Ramos (cell line): ENCODE measurements around the gene TMEM167A.

Experiments used
- in situ Hi-C: fragments of 300-500 bp; cut with MboI; formaldehyde crosslinking; loops from one replicate; pipeline ENCODE4 v1.14.3; 2022; ENCODE audit warnings: low sequenced_read_pairs; ENCODE audit not compliant: unreplicated experiment

TMEM167A gene, protein sequence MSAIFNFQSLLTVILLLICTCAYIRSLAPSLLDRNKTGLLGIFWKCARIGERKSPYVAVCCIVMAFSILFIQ

DNA sequence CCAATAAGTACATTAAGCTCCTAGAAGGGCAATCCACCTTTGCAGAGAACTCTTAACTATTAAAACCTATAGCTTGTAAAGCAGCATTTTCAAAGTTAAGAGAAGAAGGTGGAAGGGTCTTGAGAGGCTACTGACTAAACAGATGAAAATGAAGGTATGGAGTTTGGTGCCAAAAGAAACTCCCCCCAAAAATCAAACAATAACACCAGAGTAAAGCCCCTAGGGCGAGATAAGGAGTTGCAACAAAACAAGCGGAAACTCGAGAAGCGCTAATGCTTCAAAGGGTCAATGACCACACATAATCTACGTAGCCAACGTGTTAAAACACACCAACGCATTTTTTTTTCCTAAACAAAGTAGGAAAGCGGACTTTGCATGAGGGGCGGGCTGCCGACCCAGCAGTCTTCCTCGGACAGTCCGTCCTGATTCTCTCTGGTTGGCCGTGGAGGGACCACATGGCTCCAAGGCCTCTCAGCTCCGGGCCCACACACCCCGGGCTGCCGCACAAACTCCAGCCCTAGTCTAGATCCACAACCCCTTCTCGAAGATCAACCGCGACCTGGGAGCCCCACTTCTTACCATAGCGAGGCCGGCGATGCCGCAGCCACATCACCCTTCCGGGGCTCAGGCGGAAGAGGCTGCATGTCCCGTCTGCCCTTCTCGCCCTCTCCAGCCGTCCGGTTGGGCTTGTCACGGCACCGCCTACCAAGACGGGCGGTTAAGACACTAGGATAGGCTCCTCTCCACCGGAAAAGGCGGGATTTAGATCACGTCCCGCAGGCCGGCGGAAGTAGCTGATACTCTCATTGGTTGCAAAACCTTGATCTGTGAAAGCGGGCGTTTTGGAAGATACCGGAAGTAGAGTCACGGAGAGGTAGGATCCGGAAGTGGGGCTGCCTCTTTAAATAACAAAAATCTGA, at the start of gene TMEM167A, which contains the start of gene XRCC4:
TMEM167A (minus strand) TSS at position 653 of the 920 bp plus-strand sequence; CDS start at position 582, 71 bp downstream.
XRCC4 (plus strand) TSS at position 806 of the 920 bp plus-strand sequence. CDS start 27,373 bp downstream, outside the sequence.
- in situ Hi-C loops, result no loop called here

DNA sequence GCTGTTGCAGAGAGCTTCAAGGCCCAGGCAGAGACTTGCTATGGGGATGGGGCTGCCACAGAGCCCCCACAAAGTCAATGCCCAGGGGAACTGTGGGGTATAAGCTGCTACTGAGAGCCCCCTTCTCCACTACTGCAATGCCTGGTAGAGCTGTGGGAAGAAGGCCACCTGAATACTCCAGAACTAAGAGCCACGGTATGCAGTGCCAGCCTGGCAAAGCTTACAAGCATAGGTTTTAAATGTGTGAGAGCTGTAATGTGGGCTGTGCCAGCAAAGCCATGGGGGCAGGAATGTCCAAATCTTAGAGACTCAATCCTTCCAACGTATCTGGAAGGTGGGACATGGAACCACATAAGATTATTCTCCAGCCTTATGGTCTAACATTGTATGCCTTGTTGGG, 49.3 kb upstream of the TMEM167A start:
- in situ Hi-C loops, result no loop called here

DNA sequence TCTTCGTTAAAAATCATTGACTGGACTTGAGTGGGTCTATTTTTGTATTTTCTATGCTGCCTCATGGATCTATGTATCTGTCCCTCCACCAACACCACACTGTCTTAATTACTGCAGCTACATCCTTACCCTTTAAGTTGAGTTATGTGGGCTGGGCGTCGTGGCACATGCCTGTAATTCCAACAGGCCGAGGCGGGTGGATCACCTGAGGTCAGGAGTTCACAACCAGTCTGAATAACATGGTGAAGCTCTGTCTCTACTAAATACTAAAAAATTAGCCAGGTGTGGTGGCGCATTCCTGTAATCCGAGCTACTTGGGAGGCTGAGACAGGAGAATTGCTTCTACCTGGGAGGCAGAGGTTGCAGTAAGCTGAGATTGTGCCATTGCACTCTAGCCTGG, 48.4 kb upstream of the TMEM167A start:
- in situ Hi-C loops, result no loop called here

DNA sequence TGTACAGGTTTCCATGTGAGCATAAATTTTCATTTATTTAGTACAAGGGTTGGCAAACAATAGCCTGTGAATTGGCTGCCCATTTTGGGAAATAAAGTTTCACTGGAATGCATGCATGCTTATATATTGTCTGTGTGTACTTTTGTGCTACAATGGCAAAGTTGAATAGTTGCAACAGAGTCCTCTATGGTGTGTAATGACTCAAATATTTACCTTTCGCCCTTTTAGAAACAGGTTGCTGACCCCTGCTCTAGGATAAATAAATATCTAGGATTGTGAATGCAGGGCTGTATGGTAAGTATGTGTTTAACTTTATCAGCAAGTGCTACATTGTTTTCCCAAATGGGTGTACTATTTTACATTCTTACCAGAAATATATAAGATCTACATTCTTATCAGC, 47.4 kb upstream of the TMEM167A start:
- in situ Hi-C loops, result no loop called here

DNA sequence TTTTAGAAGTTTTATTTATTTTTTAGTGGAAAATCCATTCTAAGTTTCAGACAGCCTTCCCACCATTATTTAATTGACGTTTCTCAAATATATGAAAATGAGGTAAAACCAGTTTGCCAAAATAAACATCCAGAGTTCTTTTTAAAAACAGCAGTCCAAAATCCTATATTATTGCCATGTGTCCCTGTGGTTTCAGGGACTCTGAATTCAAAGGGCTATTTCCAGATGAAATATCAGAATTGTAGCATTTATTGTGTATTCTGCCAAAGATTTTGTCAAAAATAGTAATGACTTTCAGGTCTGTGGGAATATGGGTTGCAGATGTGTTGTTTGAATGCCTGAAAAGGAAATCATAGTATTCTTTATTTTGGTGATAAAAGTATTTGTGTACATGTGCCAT, 41.8 kb upstream of the TMEM167A start:
- in situ Hi-C loops, result no loop called here

DNA sequence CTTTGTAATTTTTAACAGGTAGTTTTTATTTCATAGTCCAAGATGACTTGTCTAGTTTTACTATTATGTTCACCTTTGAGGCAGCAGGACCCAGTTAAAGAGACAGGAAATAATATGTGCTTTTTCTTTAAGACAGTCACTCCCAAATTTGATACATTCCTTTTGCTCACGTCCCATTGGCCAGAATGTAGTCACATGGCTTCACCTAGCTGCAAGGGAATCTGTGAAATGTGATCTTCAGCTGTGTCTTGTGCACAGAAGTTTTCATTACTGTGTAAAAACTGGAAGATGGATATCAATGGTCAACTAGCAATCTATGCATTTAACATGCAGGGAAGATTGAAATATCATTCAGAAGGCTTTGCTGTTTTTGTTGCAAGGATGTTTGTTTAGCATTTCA, 41.3 kb upstream of the TMEM167A start:
- in situ Hi-C loops, result no loop called here

DNA sequence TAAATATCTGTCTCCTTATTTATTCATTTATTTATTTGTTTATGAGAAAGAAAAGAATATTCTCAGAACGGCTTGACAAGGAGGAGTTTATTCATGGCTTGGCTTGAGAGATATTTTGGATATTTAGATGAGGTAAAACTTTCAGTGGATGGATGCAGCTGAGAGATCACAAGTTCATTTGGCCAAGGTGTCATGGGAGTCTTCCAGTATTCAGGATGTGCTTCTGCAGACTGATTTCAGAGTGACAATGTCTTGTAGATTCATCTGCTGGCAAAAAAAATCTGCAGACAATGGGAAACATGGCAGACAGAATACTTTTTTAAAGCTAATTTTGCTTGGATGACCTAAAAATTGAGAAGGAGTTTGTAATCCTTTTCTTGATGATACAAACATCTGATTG, 38.6 kb upstream of the TMEM167A start:
- in situ Hi-C loops, result no loop called here

DNA sequence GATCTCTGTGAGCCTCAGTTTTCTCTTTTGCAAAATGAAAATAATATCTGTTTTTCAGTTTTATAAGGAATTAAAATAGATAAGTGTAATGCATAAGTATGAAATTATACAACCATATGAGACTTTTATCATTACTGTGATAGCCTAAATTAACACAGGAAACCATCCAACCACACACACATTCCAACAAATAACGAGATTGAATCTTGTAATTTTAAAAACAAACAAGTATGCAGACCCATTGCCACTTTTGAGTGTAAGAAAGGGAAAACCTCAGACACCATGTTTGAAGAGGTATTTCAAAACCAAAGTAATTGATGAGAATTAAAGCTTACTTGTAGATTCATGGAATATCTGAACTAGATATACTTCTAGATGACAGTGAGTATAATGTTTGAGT, 32.2 kb upstream of the TMEM167A start:
- in situ Hi-C loops, result no loop called here

DNA sequence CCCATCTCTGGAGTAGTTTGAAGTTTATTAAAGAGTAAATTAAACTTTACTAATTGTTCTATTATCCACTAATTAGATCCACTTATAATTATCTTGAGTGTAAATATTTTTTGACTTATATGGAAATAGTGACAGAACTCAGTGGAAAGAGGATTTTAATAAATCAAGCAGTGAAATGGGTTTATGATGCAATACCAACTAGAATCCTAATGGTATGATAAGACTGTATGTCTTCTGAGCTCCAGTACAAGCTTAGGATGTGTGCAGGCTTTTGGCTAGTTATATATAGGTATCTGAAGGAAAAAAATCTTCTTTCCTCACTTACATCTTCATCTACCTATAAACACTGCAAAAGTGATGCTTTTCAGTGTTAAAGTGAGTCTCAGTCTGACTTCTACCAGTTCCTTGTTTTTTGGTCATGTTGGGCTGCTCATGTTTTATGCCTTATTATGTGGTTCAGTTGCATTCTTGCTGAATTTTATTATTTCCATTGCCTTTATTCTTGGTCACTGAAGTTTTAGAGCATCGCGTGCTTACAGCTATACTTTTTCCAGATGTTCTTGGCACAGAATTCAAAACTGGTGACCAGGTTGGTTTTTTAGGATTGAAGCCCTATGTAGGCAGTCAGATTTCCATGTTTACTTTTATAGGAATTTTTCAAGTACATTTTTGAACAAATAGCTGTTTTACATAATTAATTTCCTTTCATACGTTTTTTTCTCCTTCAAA, 30.7 kb upstream of the TMEM167A start:
- in situ Hi-C loops, result no loop called here

DNA sequence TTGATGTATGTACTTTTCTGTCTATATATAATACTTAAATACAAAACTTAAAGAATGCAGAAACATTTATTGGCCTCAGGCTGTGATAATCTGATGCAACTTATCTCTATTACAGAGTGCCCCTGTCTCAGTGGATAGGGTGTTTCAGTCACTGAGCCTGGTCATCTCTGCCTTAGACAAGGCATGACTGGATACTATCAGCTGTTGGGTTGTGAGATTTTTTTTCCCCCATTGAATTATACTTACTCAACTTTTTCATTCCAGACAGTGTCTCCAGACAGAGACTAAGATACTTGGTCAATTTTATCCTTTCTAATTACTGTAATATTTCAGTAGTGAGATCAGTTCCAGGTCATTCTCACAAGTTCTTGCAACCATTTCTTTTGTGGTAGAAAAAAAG, 26.8 kb upstream of the TMEM167A start:
- in situ Hi-C loops, result no loop called here

DNA sequence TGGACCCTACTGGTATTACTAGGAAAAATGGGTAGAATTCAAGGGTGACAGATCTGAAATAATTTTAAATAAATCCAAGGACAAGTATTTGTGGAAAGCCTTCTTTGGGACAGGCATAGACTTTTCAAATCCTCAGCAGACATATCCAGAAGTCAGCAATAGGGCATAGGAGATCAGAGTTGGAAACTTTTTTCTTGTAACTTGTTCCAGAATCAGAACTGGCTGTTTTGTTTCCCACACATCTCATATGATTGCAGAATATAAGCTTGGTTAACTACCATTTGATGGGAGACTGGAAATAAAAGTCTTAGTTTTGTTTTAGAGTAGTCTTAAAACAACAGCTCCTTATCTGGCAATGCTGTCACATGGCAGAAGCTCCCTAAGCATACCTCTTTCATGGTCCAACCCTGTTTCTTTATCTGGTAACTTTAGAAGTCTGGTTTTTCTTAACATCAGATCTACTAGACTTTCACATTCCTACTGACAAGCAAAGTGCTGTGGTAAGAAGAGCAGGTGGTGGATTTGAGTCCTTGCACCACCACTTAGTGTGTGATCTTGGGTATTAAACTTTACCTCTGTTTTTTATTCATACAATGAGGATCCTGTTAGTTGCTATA, 25.3 kb upstream of the TMEM167A start:
- in situ Hi-C loops, result no loop called here

DNA sequence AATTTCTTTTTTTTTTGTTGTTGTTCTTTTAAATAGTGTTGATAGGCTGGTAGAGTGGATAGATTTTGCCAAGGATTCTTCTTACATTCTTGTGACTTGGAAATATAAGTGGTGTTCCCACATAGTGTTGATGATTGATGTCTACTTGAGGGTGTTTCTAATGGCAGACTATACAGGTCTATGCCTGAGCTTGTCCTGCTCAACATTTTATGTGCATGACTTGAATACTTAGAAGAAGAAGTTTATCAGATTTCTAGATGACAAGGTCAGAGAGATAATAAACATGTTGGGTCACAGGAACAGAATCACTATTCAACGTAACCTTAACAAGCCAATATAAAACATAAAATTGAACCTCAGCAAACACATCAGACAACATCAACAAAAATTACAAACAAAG, 24.3 kb upstream of the TMEM167A start:
- in situ Hi-C loops, result no loop called here

DNA sequence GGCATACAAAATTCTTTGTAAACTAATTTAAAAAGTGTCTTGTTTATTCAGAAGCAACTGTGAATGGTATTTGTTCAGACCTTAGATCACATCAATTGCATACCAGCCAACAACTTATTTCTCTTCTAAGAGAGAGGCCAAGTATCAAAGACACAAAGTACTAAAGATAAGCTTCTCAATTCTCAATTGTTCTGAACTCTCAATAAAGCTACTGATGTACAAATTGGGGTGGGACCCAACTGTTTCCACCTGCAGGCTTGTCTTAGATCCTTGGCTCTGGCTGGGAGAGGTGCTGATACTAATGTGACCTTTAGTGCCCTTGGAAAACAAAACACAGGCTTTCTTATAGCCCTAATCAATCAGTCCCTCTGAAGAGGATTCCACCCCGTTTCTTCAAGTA, 22.3 kb upstream of the TMEM167A start:
- in situ Hi-C loops, result no loop called here

DNA sequence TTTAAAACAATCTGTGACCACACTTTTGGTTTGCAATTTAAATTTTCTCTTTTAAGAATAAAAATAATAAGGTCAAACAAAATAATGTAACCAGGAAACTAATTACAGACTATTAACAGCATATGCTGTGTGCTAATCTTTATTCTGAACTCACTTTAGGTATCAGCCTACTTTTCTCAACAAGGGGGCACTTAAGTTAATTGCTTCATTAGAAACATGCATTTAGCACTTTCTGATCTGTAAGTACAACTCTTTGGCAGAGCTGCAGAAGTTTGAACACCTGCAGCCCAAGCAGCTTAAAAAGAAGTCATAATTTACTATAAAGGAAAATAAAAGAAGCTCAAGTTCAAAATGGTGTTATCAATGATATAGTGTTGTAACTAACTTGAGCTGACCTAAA, 21.8 kb upstream of the TMEM167A start:
- in situ Hi-C loops, result no loop called here

DNA sequence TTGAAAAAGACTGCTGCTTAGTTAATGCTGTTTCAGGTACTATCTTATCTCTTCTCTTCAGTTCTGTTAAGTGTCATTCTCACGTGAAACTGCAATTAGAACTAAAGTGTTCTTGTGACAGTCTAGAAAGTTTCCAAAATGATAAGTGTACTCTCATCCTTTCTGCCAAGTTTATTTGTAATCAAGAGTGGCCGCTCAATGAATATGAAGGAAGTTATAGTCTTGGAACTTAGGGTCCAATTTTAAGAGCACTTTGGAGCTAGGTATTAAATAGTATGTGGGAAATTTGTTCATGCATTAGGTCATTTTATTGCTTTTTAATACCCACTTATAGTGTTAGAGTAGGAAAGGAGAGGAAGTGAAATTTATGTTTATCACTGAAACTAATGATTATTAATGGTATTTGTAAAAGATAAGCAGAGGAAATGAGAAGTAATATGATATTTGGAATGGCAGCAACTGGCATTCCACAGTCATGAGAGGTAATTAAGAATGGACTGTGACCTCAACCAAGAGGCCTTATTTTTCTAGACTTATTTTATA, 20.6 kb upstream of the TMEM167A start:
- in situ Hi-C loops, result no loop called here

DNA sequence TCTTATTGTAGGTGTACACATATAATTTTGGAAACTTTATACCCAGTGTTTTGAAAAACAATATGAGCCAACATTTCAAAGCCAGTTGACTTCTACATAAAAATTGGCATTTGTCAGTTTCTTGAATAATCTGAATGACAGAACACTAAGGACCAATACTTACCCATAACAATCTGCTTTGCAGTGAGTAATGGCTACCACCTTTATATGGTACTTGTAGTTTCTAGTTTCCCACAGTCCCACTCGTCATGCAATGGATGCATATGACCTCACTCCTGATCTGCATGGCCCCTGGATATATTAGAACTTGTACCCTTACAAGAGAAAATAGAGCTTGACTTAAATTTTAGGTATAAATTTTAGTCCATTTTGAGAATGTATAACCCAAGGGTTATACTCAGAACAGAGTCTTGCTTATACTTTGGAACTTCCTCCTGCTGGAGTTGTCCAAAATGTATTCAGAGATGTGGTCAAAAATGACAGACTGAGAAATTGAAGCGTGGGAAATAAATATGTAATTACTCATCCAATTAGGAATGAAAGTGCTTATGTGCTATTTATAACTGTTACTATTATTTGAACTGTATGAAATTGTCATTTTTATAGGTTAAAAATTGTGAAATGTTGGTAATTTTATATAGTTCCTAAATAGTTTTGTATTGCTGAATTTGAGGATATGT, 19.6 kb upstream of the TMEM167A start:
- in situ Hi-C loops, result no loop called here

DNA sequence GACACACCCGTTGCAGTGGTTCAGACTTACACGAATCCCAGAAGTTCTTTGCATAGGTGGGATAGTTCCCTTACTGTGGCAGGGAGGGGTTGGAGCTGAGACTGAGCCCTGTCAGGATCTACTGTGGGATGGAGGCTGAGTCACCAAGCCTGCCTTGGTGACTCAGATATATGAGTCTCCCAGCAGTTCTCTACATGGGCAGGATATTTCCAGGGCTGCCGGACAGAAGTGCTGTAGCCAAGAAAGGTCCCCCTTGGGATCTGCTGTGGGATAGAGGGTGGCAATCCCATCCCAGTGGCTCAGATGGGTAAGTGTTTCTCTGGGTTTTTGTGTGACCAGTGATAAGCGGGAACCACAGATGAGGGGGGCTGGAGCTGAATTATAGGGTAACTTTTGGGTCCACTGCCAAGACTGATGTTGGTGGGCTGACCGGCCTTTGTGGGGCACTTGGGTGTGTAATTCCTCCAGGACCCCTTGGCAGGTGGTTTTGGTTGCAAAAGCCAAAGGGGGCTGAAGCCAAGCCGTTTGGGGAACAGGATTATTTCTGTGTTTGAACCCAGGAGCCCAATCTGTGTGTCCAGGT, 18.9 kb upstream of the TMEM167A start:
- in situ Hi-C loops, result no loop called here

DNA sequence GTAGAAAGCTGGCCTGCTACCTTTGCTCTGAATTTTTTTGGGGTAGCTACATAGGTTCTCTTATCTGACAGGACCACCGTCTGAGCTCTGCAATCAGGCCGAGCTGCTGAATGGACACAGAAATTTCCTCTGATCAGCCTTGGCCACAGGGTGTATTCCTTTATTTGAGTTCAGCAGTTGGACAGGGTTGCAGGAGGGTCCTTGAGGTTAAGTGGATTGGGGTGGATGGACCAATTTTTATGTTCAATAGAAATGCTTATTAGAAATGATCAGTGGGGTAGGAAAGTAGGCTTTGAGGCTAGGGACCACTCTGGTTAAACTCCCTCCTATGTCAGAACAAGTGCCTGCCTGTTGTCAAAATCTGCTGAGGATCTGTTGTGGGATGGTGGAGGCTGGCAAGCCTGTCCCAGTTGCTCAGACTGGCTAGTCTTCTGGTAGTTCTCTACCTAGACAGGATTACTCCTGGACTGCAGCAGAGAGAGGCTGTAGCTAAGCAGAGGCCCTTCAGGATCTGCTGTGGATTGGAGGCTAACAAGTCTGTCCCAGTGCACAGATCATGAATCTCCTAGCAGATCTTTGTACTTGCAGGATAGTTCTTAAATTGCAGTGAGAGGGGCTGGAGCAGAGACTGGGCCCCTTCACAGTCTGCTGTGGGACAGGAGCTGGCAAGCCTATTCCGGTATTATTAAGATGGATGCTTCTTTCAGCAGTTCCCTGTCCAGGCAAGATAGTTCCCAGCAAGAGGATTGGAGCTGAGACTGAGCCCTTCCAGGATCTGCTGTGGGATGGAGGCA, 18.2 kb upstream of the TMEM167A start:
- in situ Hi-C loops, result no loop called here

DNA sequence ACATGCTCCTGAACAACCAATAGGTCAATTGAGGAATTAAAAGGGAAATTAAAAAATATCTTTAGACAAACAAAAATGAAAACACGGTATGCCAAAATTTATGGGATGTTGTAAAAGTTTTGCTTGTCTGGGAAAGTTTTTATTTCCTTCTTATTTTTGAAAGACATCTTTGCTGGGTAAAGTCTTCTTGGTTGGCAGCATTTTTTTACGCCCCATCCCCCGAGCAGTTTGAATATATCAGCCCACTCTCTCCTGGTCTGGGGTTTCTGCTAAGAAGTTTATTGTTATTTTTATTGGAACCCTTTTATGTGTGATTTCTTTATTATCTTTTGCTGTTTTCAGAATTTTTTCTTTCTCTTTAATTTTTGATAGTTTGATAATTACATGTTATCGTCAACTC, 16.5 kb upstream of the TMEM167A start:
- in situ Hi-C loops, result no loop called here
